Measurements from ENCODE around the gene ZNF503. TPM values are rescaled to one million over a fixed set of nuclear protein-coding genes. Genes with fewer than 3 reads are reported as not detected.

The ZNF503 gene
- total RNA-seq = under 1 TPM; 0.23 to 0.42 TPM

- no peaks in the 10 kb centered on the region for H3K9me3 Mint-ChIP-seq
- H3K27ac Mint-ChIP-seq = peak within 1 kb of the TSS; percentile 34
- H3K27me3 Mint-ChIP-seq = peaks cover 65% of the 10 kb centered on the region
- H3K4me3 Mint-ChIP-seq = peak within 1 kb of the TSS; percentile 85
- POLR2A ChIA-PET = no interaction called here
- peak; percentile 63 for DNase-seq
- H3K36me3 Mint-ChIP-seq = peaks cover 2% of the 10 kb centered on the region
- ATAC-seq (ENCODE audit: low read depth) = peak; percentile 56
- peaks cover 15% of the 10 kb centered on the region for H3K4me1 Mint-ChIP-seq
Observed at GRCh38 chr10:75401569-75402485, at the start of gene ZNF503. Gene ZNF503, minus strand, starts transcription at chr10:75401764. Its CDS starts 345 bp downstream, at chr10:75401419.

- POLR2A ChIA-PET = no interaction called here
- Mint-ChIP-seq H3K9me3 (peaks cover 5% of the 10 kb centered on the region), H3K36me3 (no peaks in the 10 kb centered on the region), H3K27ac (no peak overlapping the region), H3K27me3 (no peaks in the 10 kb centered on the region), H3K4me3 (no peak overlapping the region), H3K4me1 (no peaks in the 10 kb centered on the region)
- ATAC-seq (ENCODE audit: low read depth) (no peak), DNase-seq (no peak)
Observed at GRCh38 chr10:75450644-75451640, 49.4 kb upstream of the ZNF503 start.

GRCh38 chr10:75450075-75450445, 48.5 kb upstream of the ZNF503 start:
- Mint-ChIP-seq H3K36me3 (no peaks in the 10 kb centered on the region), H3K27me3 (no peaks in the 10 kb centered on the region), H3K4me3 (no peak overlapping the region), H3K4me1 (no peaks in the 10 kb centered on the region), H3K9me3 (peaks cover 5% of the 10 kb centered on the region), H3K27ac (no peak overlapping the region)
- no peak for DNase-seq
- POLR2A ChIA-PET = no interaction called here
- ATAC-seq (ENCODE audit: low read depth) = no peak

GRCh38 chr10:75449382-75450074, 48.0 kb upstream of the ZNF503 start:
- DNase-seq = no peak
- POLR2A ChIA-PET = no interaction called here
- Mint-ChIP-seq H3K4me3 (no peak overlapping the region), H3K9me3 (peaks cover 5% of the 10 kb centered on the region), H3K27me3 (no peaks in the 10 kb centered on the region), H3K27ac (no peak overlapping the region), H3K4me1 (no peaks in the 10 kb centered on the region), H3K36me3 (no peaks in the 10 kb centered on the region)
- ATAC-seq (ENCODE audit: low read depth) = no peak

GRCh38 chr10:75448166-75448565, 46.6 kb upstream of the ZNF503 start:
- no peaks in the 10 kb centered on the region for H3K36me3 Mint-ChIP-seq
- H3K4me3 Mint-ChIP-seq = no peak overlapping the region
- POLR2A ChIA-PET = no interaction called here
- H3K27me3 Mint-ChIP-seq = no peaks in the 10 kb centered on the region
- no peak for ATAC-seq (ENCODE audit: low read depth)
- DNase-seq = no peak
- H3K27ac Mint-ChIP-seq = no peak overlapping the region
- peaks cover 7% of the 10 kb centered on the region for H3K9me3 Mint-ChIP-seq
- no peaks in the 10 kb centered on the region for H3K4me1 Mint-ChIP-seq

- no peak for ATAC-seq (ENCODE audit: low read depth)
- no peak for DNase-seq
- H3K4me3 Mint-ChIP-seq = no peak overlapping the region
- H3K36me3 Mint-ChIP-seq = no peaks in the 10 kb centered on the region
- H3K4me1 Mint-ChIP-seq = no peaks in the 10 kb centered on the region
- H3K27me3 Mint-ChIP-seq = peaks cover 2% of the 10 kb centered on the region
- POLR2A ChIA-PET = no interaction called here
- peaks cover 7% of the 10 kb centered on the region for H3K9me3 Mint-ChIP-seq
- no peak overlapping the region for H3K27ac Mint-ChIP-seq
Observed at GRCh38 chr10:75446508-75446907, 44.9 kb upstream of the ZNF503 start.

GRCh38 chr10:75444781-75445386, 43.3 kb upstream of the ZNF503 start:
- DNase-seq (no peak), ATAC-seq (ENCODE audit: low read depth) (no peak)
- Mint-ChIP-seq H3K4me1 (no peaks in the 10 kb centered on the region), H3K27ac (no peak overlapping the region), H3K4me3 (no peak overlapping the region), H3K27me3 (peaks cover 2% of the 10 kb centered on the region), H3K9me3 (peaks cover 7% of the 10 kb centered on the region), H3K36me3 (no peaks in the 10 kb centered on the region)
- POLR2A ChIA-PET = no interaction called here

- Mint-ChIP-seq H3K27ac (no peak overlapping the region), H3K9me3 (peaks cover 7% of the 10 kb centered on the region), H3K4me3 (no peak overlapping the region), H3K4me1 (no peaks in the 10 kb centered on the region), H3K27me3 (peaks cover 2% of the 10 kb centered on the region), H3K36me3 (no peaks in the 10 kb centered on the region)
- POLR2A ChIA-PET = no interaction called here
- ATAC-seq (ENCODE audit: low read depth) = no peak
- DNase-seq = no peak
Observed at GRCh38 chr10:75443362-75443761, 41.8 kb upstream of the ZNF503 start.

GRCh38 chr10:75441682-75442081, 40.1 kb upstream of the ZNF503 start:
- no peak overlapping the region for H3K4me3 Mint-ChIP-seq
- H3K36me3 Mint-ChIP-seq = no peaks in the 10 kb centered on the region
- POLR2A ChIA-PET = no interaction called here
- peaks cover 7% of the 10 kb centered on the region for H3K9me3 Mint-ChIP-seq
- no peaks in the 10 kb centered on the region for H3K4me1 Mint-ChIP-seq
- H3K27me3 Mint-ChIP-seq = peaks cover 2% of the 10 kb centered on the region
- no peak overlapping the region for H3K27ac Mint-ChIP-seq
- DNase-seq (no peak), ATAC-seq (ENCODE audit: low read depth) (no peak)

- ATAC-seq (ENCODE audit: low read depth) (no peak), DNase-seq (no peak)
- Mint-ChIP-seq H3K27ac (no peak overlapping the region), H3K4me3 (no peak overlapping the region), H3K4me1 (no peaks in the 10 kb centered on the region), H3K9me3 (peaks cover 2% of the 10 kb centered on the region), H3K27me3 (peaks cover 2% of the 10 kb centered on the region), H3K36me3 (no peaks in the 10 kb centered on the region)
- POLR2A ChIA-PET = no interaction called here
Observed at GRCh38 chr10:75441196-75441595, 39.6 kb upstream of the ZNF503 start.

- DNase-seq = no peak
Observed at GRCh38 chr10:75440271-75440793, 38.8 kb upstream of the ZNF503 start.

GRCh38 chr10:75439811-75440210, 38.2 kb upstream of the ZNF503 start:
- no peaks in the 10 kb centered on the region for H3K36me3 Mint-ChIP-seq
- no peaks in the 10 kb centered on the region for H3K4me1 Mint-ChIP-seq
- H3K27ac Mint-ChIP-seq = no peak overlapping the region
- POLR2A ChIA-PET = no interaction called here
- ATAC-seq (ENCODE audit: low read depth) (no peak), DNase-seq (no peak)
- peaks cover 7% of the 10 kb centered on the region for H3K27me3 Mint-ChIP-seq
- H3K9me3 Mint-ChIP-seq = peaks cover 2% of the 10 kb centered on the region
- no peak overlapping the region for H3K4me3 Mint-ChIP-seq

More at GRCh38 chr10:75440271-75440793, 38.8 kb upstream of the ZNF503 start:
- H3K36me3 Mint-ChIP-seq = no peaks in the 10 kb centered on the region
- peaks cover 2% of the 10 kb centered on the region for H3K27me3 Mint-ChIP-seq
- peaks cover 2% of the 10 kb centered on the region for H3K9me3 Mint-ChIP-seq
- H3K4me3 Mint-ChIP-seq = no peak overlapping the region
- ATAC-seq (ENCODE audit: low read depth) = no peak
- H3K27ac Mint-ChIP-seq = no peak overlapping the region
- POLR2A ChIA-PET = no interaction called here
- no peaks in the 10 kb centered on the region for H3K4me1 Mint-ChIP-seq

- H3K36me3 Mint-ChIP-seq = no peaks in the 10 kb centered on the region
- H3K9me3 Mint-ChIP-seq = no peaks in the 10 kb centered on the region
- ATAC-seq (ENCODE audit: low read depth) (no peak), DNase-seq (no peak)
- no peaks in the 10 kb centered on the region for H3K4me1 Mint-ChIP-seq
- no peak overlapping the region for H3K4me3 Mint-ChIP-seq
- POLR2A ChIA-PET = no interaction called here
- H3K27ac Mint-ChIP-seq = no peak overlapping the region
- peaks cover 16% of the 10 kb centered on the region for H3K27me3 Mint-ChIP-seq
Observed at GRCh38 chr10:75438275-75438674, 36.7 kb upstream of the ZNF503 start.
